ENCODE data around the gene OTOG.

Gene OTOG

GRCh38 chr11:17524221-17524620, 22.8 kb upstream of the OTOG start:
- TF ChIP-seq TAF1 (IDR thresholded peaks at IDR 0.05; ENCODE audit: low read depth), result no peak

- TF ChIP-seq TEAD4 (IDR thresholded peaks at IDR 0.05) (no peak), CEBPB (IDR thresholded peaks at IDR 0.05) (no peak), CREB1 (IDR thresholded peaks at IDR 0.05; ENCODE audit: low read depth) (no peak), TAF1 (IDR thresholded peaks at IDR 0.05; ENCODE audit: low read depth) (no peak), REST (IDR thresholded peaks at IDR 0.05; ENCODE audit: low read depth) (no peak), TCF12 (IDR thresholded peaks at IDR 0.05; ENCODE audit: low read depth) (no peak)
Observed at GRCh38 chr11:17525570-17525969, 21.5 kb upstream of the OTOG start.

GRCh38 chr11:17526326-17526725, 20.7 kb upstream of the OTOG start:
- TF ChIP-seq EGR1 (IDR thresholded peaks at IDR 0.05) (no peak), YY1 (IDR thresholded peaks at IDR 0.05; ENCODE audit: low read depth) (no peak), REST (IDR thresholded peaks at IDR 0.05; ENCODE audit: low read depth) (no peak), RAD21 (IDR thresholded peaks at IDR 0.05; ENCODE audit: low read depth) (no peak), EP300 (IDR thresholded peaks at IDR 0.05; ENCODE audit: borderline replicate concordance) (no peak), TAF1 (IDR thresholded peaks at IDR 0.05; ENCODE audit: low read depth) (no peak), TCF12 (IDR thresholded peaks at IDR 0.05; ENCODE audit: low read depth) (no peak), NFIC (IDR thresholded peaks at IDR 0.05) (no peak), ZBTB7A (IDR thresholded peaks at IDR 0.05; ENCODE audit: low read depth) (no peak), CEBPB (IDR thresholded peaks at IDR 0.05) (no peak)

- no peak for TF ChIP-seq EP300 (IDR thresholded peaks at IDR 0.05; ENCODE audit: borderline replicate concordance)
- TF ChIP-seq CEBPB (IDR thresholded peaks at IDR 0.05), result no peak
- TF ChIP-seq MAX (IDR thresholded peaks at IDR 0.05), result no peak
- TF ChIP-seq TAF1 (IDR thresholded peaks at IDR 0.05; ENCODE audit: low read depth), result no peak
- no peak for TF ChIP-seq REST (IDR thresholded peaks at IDR 0.05; ENCODE audit: low read depth)
- TF ChIP-seq EGR1 (IDR thresholded peaks at IDR 0.05), result no peak
- no peak for TF ChIP-seq TCF12 (IDR thresholded peaks at IDR 0.05; ENCODE audit: low read depth)
- TF ChIP-seq YY1 (IDR thresholded peaks at IDR 0.05; ENCODE audit: low read depth), result no peak
Observed at GRCh38 chr11:17526931-17527627, 20.0 kb upstream of the OTOG start.

- no peak for TF ChIP-seq RAD21 (IDR thresholded peaks at IDR 0.05; ENCODE audit: low read depth)
- TF ChIP-seq CREB1 (IDR thresholded peaks at IDR 0.05; ENCODE audit: low read depth), result no peak
- no peak for TF ChIP-seq NFIC (IDR thresholded peaks at IDR 0.05)
- TF ChIP-seq CEBPB (IDR thresholded peaks at IDR 0.05), result no peak
- no peak for TF ChIP-seq EP300 (IDR thresholded peaks at IDR 0.05; ENCODE audit: borderline replicate concordance)
- TF ChIP-seq TEAD4 (IDR thresholded peaks at IDR 0.05), result no peak
- TF ChIP-seq FOXM1 (IDR thresholded peaks at IDR 0.05; ENCODE audit: borderline replicate concordance, low read depth), result no peak
- no peak for TF ChIP-seq TCF12 (IDR thresholded peaks at IDR 0.05; ENCODE audit: low read depth)
- TF ChIP-seq ZBTB7A (IDR thresholded peaks at IDR 0.05; ENCODE audit: low read depth), result no peak
- no peak for TF ChIP-seq USF1 (IDR thresholded peaks at IDR 0.05)
- TF ChIP-seq MAX (IDR thresholded peaks at IDR 0.05), result no peak
- TF ChIP-seq TAF1 (IDR thresholded peaks at IDR 0.05; ENCODE audit: low read depth), result no peak
- no peak for TF ChIP-seq EGR1 (IDR thresholded peaks at IDR 0.05)
- no peak for TF ChIP-seq YY1 (IDR thresholded peaks at IDR 0.05; ENCODE audit: low read depth)
- TF ChIP-seq REST (IDR thresholded peaks at IDR 0.05; ENCODE audit: low read depth), result no peak
Observed at GRCh38 chr11:17527628-17527995, 19.4 kb upstream of the OTOG start.

All from Ishikawa (cell line).